H1 (cell line): ENCODE measurements around the gene PKD1L1. TPM values are rescaled to one million over a fixed set of nuclear protein-coding genes. Genes with fewer than 3 reads are reported as not detected.

Experiments used
- BRCA1 ChIP-seq: IDR thresholded peaks from 2 replicates; pipeline ENCODE4 v1.6.1; 2012; ENCODE audit warnings: low read depth, low read length, improper control_type of control experiment
- CHD2 ChIP-seq: IDR thresholded peaks from 2 replicates; pipeline ENCODE4 v1.6.1; 2012; ENCODE audit warnings: low read length, improper control_type of control experiment
- CTBP2 ChIP-seq: IDR thresholded peaks from 2 replicates; pipeline ENCODE4 v1.7.0; 2011; ENCODE audit warnings: borderline replicate concordance, mild to moderate bottlenecking, moderate library complexity, mixed read lengths, low read length; ENCODE audit not compliant: insufficient read depth, insufficient read length
- EP300 ChIP-seq, 2 experiments: IDR thresholded peaks; 1 replicate in 1 of 2; 2 replicates in 1 of 2; pipeline ENCODE4 v1.6.1; 2011 to 2012; ENCODE audit warnings: low read depth in 2 of 2, low read length in 2 of 2, mild to moderate bottlenecking in 2 of 2, borderline replicate concordance in 1 of 2, inconsistent platforms in 1 of 2, moderate library complexity in 1 of 2
- HDAC2 ChIP-seq, 2 experiments: fragments of 300-600 bp in 1 of 2; sonication (generic) in 1 of 2; IDR thresholded peaks; 2 replicates each; pipeline ENCODE4 v1.6.1; 2011 to 2012; ENCODE audit warnings: low read depth in 2 of 2, low read length in 2 of 2, mild to moderate bottlenecking in 2 of 2, moderate library complexity in 2 of 2, borderline replicate concordance in 1 of 2, inconsistent platforms in 1 of 2
- NANOG ChIP-seq: IDR thresholded peaks from 2 replicates; pipeline ENCODE4 v1.6.1; 2011; ENCODE audit warnings: low read length, low read depth, mild to moderate bottlenecking, inconsistent platforms; ENCODE audit not compliant: insufficient read depth, poor library complexity, severe bottlenecking
- RBBP5 ChIP-seq: IDR thresholded peaks from 2 replicates; pipeline ENCODE4 v1.7.1; 2012; ENCODE audit warnings: low read depth, mild to moderate bottlenecking, inconsistent platforms, low read length, moderate library complexity, borderline replicate concordance
- polyA plus RNA-seq, 7 experiments: library from polyadenylated mRNA; depleted of rRNA in 3 of 7; stranded (reverse) in 5 of 7; unstranded in 2 of 7; fragments of >200 nt in 5 of 7; fragments of 200-250 nt in 2 of 7; gene quantifications; 1 replicate in 5 of 7; 2 replicates in 1 of 7; 4 replicates in 1 of 7; pipeline versions ENCODE4 v1.2.1 to v1.2.3, GENCODE V29; 2011 to 2013; ENCODE audit warnings: missing spikeins in 2 of 7, mixed read lengths in 2 of 7
- total RNA-seq: library from RNA; stranded (reverse); fragmentation: NEBNext Ultra II Directional; extraction: Animal tissue kit (Norgen Biotek cat#: 25700); gene quantifications from 2 replicates; pipeline ENCODE4 v1.2.1, GENCODE V29; 2021
- TF ChIP-seq, protein P1 (sequence below): fragments of 300-600 bp; sonication (generic); IDR thresholded peaks from 2 replicates; pipeline ENCODE4 v1.7.1; 2012; ENCODE audit warnings: low read length, moderate library complexity, mild to moderate bottlenecking, inconsistent platforms; ENCODE audit not compliant: insufficient replicate concordance

Gene PKD1L1
- total and polyA plus RNA-seq, 2 of the 8 experiments (the other 6 are each of a cell fraction or from before 2014, with no cell fraction given): 0.22 to 0.35 TPM

GRCh38 chr7:47931005-47932004 lies 17.0 kb downstream of the PKD1L1 start (continued):
- TF ChIP-seq, protein P1, sequence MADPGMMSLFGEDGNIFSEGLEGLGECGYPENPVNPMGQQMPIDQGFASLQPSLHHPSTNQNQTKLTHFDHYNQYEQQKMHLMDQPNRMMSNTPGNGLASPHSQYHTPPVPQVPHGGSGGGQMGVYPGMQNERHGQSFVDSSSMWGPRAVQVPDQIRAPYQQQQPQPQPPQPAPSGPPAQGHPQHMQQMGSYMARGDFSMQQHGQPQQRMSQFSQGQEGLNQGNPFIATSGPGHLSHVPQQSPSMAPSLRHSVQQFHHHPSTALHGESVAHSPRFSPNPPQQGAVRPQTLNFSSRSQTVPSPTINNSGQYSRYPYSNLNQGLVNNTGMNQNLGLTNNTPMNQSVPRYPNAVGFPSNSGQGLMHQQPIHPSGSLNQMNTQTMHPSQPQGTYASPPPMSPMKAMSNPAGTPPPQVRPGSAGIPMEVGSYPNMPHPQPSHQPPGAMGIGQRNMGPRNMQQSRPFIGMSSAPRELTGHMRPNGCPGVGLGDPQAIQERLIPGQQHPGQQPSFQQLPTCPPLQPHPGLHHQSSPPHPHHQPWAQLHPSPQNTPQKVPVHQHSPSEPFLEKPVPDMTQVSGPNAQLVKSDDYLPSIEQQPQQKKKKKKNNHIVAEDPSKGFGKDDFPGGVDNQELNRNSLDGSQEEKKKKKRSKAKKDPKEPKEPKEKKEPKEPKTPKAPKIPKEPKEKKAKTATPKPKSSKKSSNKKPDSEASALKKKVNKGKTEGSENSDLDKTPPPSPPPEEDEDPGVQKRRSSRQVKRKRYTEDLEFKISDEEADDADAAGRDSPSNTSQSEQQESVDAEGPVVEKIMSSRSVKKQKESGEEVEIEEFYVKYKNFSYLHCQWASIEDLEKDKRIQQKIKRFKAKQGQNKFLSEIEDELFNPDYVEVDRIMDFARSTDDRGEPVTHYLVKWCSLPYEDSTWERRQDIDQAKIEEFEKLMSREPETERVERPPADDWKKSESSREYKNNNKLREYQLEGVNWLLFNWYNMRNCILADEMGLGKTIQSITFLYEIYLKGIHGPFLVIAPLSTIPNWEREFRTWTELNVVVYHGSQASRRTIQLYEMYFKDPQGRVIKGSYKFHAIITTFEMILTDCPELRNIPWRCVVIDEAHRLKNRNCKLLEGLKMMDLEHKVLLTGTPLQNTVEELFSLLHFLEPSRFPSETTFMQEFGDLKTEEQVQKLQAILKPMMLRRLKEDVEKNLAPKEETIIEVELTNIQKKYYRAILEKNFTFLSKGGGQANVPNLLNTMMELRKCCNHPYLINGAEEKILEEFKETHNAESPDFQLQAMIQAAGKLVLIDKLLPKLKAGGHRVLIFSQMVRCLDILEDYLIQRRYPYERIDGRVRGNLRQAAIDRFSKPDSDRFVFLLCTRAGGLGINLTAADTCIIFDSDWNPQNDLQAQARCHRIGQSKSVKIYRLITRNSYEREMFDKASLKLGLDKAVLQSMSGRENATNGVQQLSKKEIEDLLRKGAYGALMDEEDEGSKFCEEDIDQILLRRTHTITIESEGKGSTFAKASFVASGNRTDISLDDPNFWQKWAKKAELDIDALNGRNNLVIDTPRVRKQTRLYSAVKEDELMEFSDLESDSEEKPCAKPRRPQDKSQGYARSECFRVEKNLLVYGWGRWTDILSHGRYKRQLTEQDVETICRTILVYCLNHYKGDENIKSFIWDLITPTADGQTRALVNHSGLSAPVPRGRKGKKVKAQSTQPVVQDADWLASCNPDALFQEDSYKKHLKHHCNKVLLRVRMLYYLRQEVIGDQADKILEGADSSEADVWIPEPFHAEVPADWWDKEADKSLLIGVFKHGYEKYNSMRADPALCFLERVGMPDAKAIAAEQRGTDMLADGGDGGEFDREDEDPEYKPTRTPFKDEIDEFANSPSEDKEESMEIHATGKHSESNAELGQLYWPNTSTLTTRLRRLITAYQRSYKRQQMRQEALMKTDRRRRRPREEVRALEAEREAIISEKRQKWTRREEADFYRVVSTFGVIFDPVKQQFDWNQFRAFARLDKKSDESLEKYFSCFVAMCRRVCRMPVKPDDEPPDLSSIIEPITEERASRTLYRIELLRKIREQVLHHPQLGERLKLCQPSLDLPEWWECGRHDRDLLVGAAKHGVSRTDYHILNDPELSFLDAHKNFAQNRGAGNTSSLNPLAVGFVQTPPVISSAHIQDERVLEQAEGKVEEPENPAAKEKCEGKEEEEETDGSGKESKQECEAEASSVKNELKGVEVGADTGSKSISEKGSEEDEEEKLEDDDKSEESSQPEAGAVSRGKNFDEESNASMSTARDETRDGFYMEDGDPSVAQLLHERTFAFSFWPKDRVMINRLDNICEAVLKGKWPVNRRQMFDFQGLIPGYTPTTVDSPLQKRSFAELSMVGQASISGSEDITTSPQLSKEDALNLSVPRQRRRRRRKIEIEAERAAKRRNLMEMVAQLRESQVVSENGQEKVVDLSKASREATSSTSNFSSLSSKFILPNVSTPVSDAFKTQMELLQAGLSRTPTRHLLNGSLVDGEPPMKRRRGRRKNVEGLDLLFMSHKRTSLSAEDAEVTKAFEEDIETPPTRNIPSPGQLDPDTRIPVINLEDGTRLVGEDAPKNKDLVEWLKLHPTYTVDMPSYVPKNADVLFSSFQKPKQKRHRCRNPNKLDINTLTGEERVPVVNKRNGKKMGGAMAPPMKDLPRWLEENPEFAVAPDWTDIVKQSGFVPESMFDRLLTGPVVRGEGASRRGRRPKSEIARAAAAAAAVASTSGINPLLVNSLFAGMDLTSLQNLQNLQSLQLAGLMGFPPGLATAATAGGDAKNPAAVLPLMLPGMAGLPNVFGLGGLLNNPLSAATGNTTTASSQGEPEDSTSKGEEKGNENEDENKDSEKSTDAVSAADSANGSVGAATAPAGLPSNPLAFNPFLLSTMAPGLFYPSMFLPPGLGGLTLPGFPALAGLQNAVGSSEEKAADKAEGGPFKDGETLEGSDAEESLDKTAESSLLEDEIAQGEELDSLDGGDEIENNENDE: no peak
- TF ChIP-seq BRCA1: no peak
- TF ChIP-seq RBBP5: no peak
- no peak for TF ChIP-seq NANOG
- TF ChIP-seq CTBP2: no peak
- TF ChIP-seq CHD2: no peak
- no peak for TF ChIP-seq EP300 (IDR thresholded peaks at IDR 0.05; ENCODE audit: borderline replicate concordance in 1 of 2, low read depth in 2 of 2, low read length in 2 of 2)
- TF ChIP-seq HDAC2 (IDR thresholded peaks at IDR 0.05; ENCODE audit: borderline replicate concordance in 1 of 2, low read depth in 2 of 2, low read length in 2 of 2): no peak
